ENCODE results near the gene GNLY.

- TF ChIP-seq, protein P1, sequence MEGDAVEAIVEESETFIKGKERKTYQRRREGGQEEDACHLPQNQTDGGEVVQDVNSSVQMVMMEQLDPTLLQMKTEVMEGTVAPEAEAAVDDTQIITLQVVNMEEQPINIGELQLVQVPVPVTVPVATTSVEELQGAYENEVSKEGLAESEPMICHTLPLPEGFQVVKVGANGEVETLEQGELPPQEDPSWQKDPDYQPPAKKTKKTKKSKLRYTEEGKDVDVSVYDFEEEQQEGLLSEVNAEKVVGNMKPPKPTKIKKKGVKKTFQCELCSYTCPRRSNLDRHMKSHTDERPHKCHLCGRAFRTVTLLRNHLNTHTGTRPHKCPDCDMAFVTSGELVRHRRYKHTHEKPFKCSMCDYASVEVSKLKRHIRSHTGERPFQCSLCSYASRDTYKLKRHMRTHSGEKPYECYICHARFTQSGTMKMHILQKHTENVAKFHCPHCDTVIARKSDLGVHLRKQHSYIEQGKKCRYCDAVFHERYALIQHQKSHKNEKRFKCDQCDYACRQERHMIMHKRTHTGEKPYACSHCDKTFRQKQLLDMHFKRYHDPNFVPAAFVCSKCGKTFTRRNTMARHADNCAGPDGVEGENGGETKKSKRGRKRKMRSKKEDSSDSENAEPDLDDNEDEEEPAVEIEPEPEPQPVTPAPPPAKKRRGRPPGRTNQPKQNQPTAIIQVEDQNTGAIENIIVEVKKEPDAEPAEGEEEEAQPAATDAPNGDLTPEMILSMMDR (IDR thresholded peaks at IDR 0.05; ENCODE audit: low read depth, low read length), result no peak
- no peak for TF ChIP-seq POLR2A (IDR thresholded peaks at IDR 0.05; ENCODE audit: extremely low read depth, insufficient read length)
- TF ChIP-seq, protein P2, sequence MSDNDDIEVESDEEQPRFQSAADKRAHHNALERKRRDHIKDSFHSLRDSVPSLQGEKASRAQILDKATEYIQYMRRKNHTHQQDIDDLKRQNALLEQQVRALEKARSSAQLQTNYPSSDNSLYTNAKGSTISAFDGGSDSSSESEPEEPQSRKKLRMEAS (IDR thresholded peaks at IDR 0.05; ENCODE audit: low read depth, low read length), result no peak
Measured at GRCh38 chr2:85703329-85703728, 9.2 kb downstream of the GNLY start.
